Gastrocnemius medialis (tissue), 4 donors: ENCODE measurements around the gene HEATR5B. TPM values are rescaled to one million over a fixed set of nuclear protein-coding genes. Genes with fewer than 3 reads are reported as not detected.

Source experiments
- ATAC-seq, 2 donors: fragments of 150-250 bp; one replicate each; pipeline ENCODE4 v1.9.1; 2016
- DNase-seq, 2 donors: peaks; one replicate each; pipeline ENCODE4 v3.0.0-alpha.2; 2019
- H3K27ac ChIP-seq, 4 donors: fragments of 200-600 bp; sonication (generic); 1 replicate in 1 of 4; 2 replicates in 3 of 4; pipeline ENCODE4 v1.5.1; 2016 to 2018; ENCODE audit warnings: mild to moderate bottlenecking in 2 of 4, moderate library complexity in 1 of 4
- H3K27me3 ChIP-seq, 3 donors: fragments of 200-600 bp; sonication (generic) in 2 of 3; 1 replicate in 1 of 3; 2 replicates in 2 of 3; pipeline versions ENCODE4 v1.5.1 to v1.6.0; 2016 to 2019; ENCODE audit warnings: mild to moderate bottlenecking in 1 of 3, moderate library complexity in 1 of 3
- H3K36me3 ChIP-seq, 2 donors: fragments of 200-600 bp; sonication (generic) in 1 of 2; one replicate each; pipeline ENCODE4 v1.5.1; 2017 to 2018
- H3K4me1 ChIP-seq, 2 donors: fragments of 200-600 bp; sonication (generic) in 1 of 2; one replicate each; pipeline ENCODE4 v1.5.1; 2016 to 2017; ENCODE audit warnings: mild to moderate bottlenecking in 2 of 2
- H3K4me3 ChIP-seq, 4 donors: fragments of 200-600 bp; sonication (generic) in 3 of 4; 1 replicate in 1 of 4; 2 replicates in 3 of 4; pipeline ENCODE4 v1.5.1; 2016 to 2019; ENCODE audit warnings: mild to moderate bottlenecking in 2 of 4
- H3K9me3 ChIP-seq, 3 donors: fragments of 200-600 bp; sonication (generic) in 2 of 3; 1 replicate in 1 of 3; 2 replicates in 2 of 3; pipeline ENCODE4 v1.5.1; 2016 to 2019
- CTCF ChIP-seq, 5 experiments: fragments of 450-650 bp in 3 of 5; fragments of 200-600 bp in 2 of 5; sonication (generic) in 2 of 5; IDR thresholded peaks in 4 of 5; conservative IDR thresholded peaks in 1 of 5; 1 replicate in 4 of 5; 2 replicates in 1 of 5; pipeline ENCODE4 v1.5.1; 2016 to 2019; ENCODE audit warnings: antibody characterized with exemption in 5 of 5, mild to moderate bottlenecking in 3 of 5, moderate library complexity in 3 of 5
- POLR2A ChIP-seq, 2 donors: fragments of 450-650 bp; IDR thresholded peaks; one replicate each; pipeline ENCODE4 v1.6.1; 2017; ENCODE audit warnings: antibody characterized with exemption in 2 of 2, mild to moderate bottlenecking in 2 of 2, moderate library complexity in 2 of 2
- in situ Hi-C, 4 donors: fragments of 200-750 bp; cut with MboI; loops; one replicate each; pipeline versions ENCODE4 v1.15.0 to v1.8.0; 2017; ENCODE audit warnings: low sequenced_read_pairs in 4 of 4
- intact Hi-C: fragments of 100-400 bp; cut with DNase I; formaldehyde crosslinking; loops from one replicate; pipeline ENCODE4 v1.15.1; 2023; ENCODE audit warnings: low total_unique reads
- total RNA-seq, 4 donors: library from RNA; depleted of rRNA; stranded (reverse); fragments of >200 nt; gene quantifications; one replicate each; pipeline versions ENCODE4 v1.1.0 to v1.2.3, GENCODE V29; 2016

The HEATR5B gene
- total RNA-seq, 4 donors from 2014 or later, result 6.8 to 10.0 (median 9.8) TPM

- H3K4me1 ChIP-seq, result no peaks in the 10 kb centered on the region
- DNase-seq, result no peak
- no peak for ATAC-seq
- peaks cover 2 to 51% of the 10 kb centered on the region in 2 donors for H3K36me3 ChIP-seq
- no peaks in the 10 kb centered on the region for H3K27me3 ChIP-seq
- in situ Hi-C loops (no loop called here), intact Hi-C loops (no loop called here)
- no peak overlapping the region for H3K27ac ChIP-seq
- no peak overlapping the region for H3K4me3 ChIP-seq
- no peaks in the 10 kb centered on the region for H3K9me3 ChIP-seq
- TF ChIP-seq CTCF (IDR thresholded peaks at IDR 0.05 in 4 of 5, conservative IDR thresholded peaks at IDR 0.05 in 1 of 5), result no peak
- no peak for TF ChIP-seq POLR2A (IDR thresholded peaks at IDR 0.05)
These were observed 20.0 kb upstream of the HEATR5B start for GRCh38 chr2:37104178-37104577.

- H3K36me3 ChIP-seq, result peaks cover 2 to 35% of the 10 kb centered on the region in 2 donors
- TF ChIP-seq CTCF (IDR thresholded peaks at IDR 0.05 in 4 of 5, conservative IDR thresholded peaks at IDR 0.05 in 1 of 5) (no peak), POLR2A (IDR thresholded peaks at IDR 0.05) (no peak)
- no peak for DNase-seq
- intact Hi-C loops, result no loop called here
- H3K4me3 ChIP-seq, result no peak overlapping the region
- H3K4me1 ChIP-seq, result no peaks in the 10 kb centered on the region
- H3K9me3 ChIP-seq, result no peaks in the 10 kb centered on the region
- ATAC-seq, result no peak
- no peak overlapping the region for H3K27ac ChIP-seq
- in situ Hi-C loops, result no loop called here
- H3K27me3 ChIP-seq, result no peaks in the 10 kb centered on the region
These were observed 18.4 kb upstream of the HEATR5B start for GRCh38 chr2:37102588-37102987.

GRCh38 chr2:37100054-37100453 lies 15.9 kb upstream of the HEATR5B start:
- intact Hi-C loops, result no loop called here
- no peak for ATAC-seq
- Histone ChIP-seq H3K36me3 (peaks cover 4 to 36% of the 10 kb centered on the region in 2 donors), H3K27ac (no peak overlapping the region), H3K27me3 (no peaks in the 10 kb centered on the region), H3K4me1 (no peaks in the 10 kb centered on the region), H3K4me3 (no peak overlapping the region), H3K9me3 (no peaks in the 10 kb centered on the region)
- in situ Hi-C loops, result no loop called here
- no peak for DNase-seq
- TF ChIP-seq CTCF (IDR thresholded peaks at IDR 0.05 in 4 of 5, conservative IDR thresholded peaks at IDR 0.05 in 1 of 5) (no peak), POLR2A (IDR thresholded peaks at IDR 0.05) (no peak)

GRCh38 chr2:37098416-37099118 lies 14.4 kb upstream of the HEATR5B start:
- in situ Hi-C loops (no loop called here), intact Hi-C loops (no loop called here)
- TF ChIP-seq POLR2A (IDR thresholded peaks at IDR 0.05), result no peak
- TF ChIP-seq CTCF (IDR thresholded peaks at IDR 0.05 in 4 of 5, conservative IDR thresholded peaks at IDR 0.05 in 1 of 5), result no peak
- H3K27me3 ChIP-seq, result no peaks in the 10 kb centered on the region
- ATAC-seq (no peak), DNase-seq (no peak)
- H3K4me3 ChIP-seq, result no peak overlapping the region
- H3K4me1 ChIP-seq, result no peaks in the 10 kb centered on the region
- H3K36me3 ChIP-seq, result peaks cover 6 to 51% of the 10 kb centered on the region in 2 donors
- H3K9me3 ChIP-seq, result no peaks in the 10 kb centered on the region
- H3K27ac ChIP-seq, result no peak overlapping the region

GRCh38 chr2:37096568-37096967 lies 12.4 kb upstream of the HEATR5B start:
- ATAC-seq, result no peak
- no peaks in the 10 kb centered on the region for H3K9me3 ChIP-seq
- H3K27ac ChIP-seq, result no peak overlapping the region
- TF ChIP-seq POLR2A (IDR thresholded peaks at IDR 0.05), result no peak
- no peak for TF ChIP-seq CTCF (IDR thresholded peaks at IDR 0.05 in 4 of 5, conservative IDR thresholded peaks at IDR 0.05 in 1 of 5)
- no peaks in the 10 kb centered on the region for H3K4me1 ChIP-seq
- no peak for DNase-seq
- H3K27me3 ChIP-seq, result no peaks in the 10 kb centered on the region
- in situ Hi-C loops (no loop called here), intact Hi-C loops (no loop called here)
- H3K4me3 ChIP-seq, result no peak overlapping the region
- peaks cover 6 to 67% of the 10 kb centered on the region in 2 donors for H3K36me3 ChIP-seq
